ENCODE measurements around the gene CTBP2. TPM values are rescaled to one million over a fixed set of nuclear protein-coding genes. Genes with fewer than 3 reads are reported as not detected.
"Not testable (repeated sequence)": the region's sequence is repeated elsewhere in the genome, so short reads cannot be mapped to it uniquely, and the experiment has no call there.

Gene CTBP2
- total RNA-seq, 1 experiment from 2014 or later: 75.4 TPM

- peaks cover 15% of the 10 kb centered on the region for H3K36me3 ChIP-seq
These were observed 98.0 kb downstream of the CTBP2 start for GRCh38 chr10:125062227-125062913.

GRCh38 chr10:125061557-125062226, 98.7 kb downstream of the CTBP2 start:
- Histone ChIP-seq H3K9me3 (replicated peaks) (no peaks in the 10 kb centered on the region), H3K27me3 (replicated peaks) (no peaks in the 10 kb centered on the region), H3K4me3 (no peak overlapping the region), H3K27ac (peak overlapping the region; percentile 18; the same call in 1 of the 2 replicates), H3K4me1 (replicated peaks) (peaks cover 68% of the 10 kb centered on the region), H3K36me3 (peaks cover 16% of the 10 kb centered on the region)
- DNase-seq (ENCODE audit: low read depth in 1 of 2, low spot score in 2 of 2): no peak

More at GRCh38 chr10:125062227-125062913, 98.0 kb downstream of the CTBP2 start:
- no peaks in the 10 kb centered on the region for H3K9me3 ChIP-seq (replicated peaks)
- DNase-seq (ENCODE audit: low read depth in 1 of 2, low spot score in 2 of 2): no peak
- H3K4me3 ChIP-seq: no peak overlapping the region
- no peaks in the 10 kb centered on the region for H3K27me3 ChIP-seq (replicated peaks)
- H3K27ac ChIP-seq: no peak overlapping the region
- H3K4me1 ChIP-seq (replicated peaks): peaks cover 61% of the 10 kb centered on the region

GRCh38 chr10:125060826-125061556, 99.4 kb downstream of the CTBP2 start:
- H3K27ac ChIP-seq: peak overlapping the region; percentile 18; the same call in 1 of the 2 replicates
- no peak overlapping the region for H3K4me3 ChIP-seq
- H3K36me3 ChIP-seq: peaks cover 14% of the 10 kb centered on the region

GRCh38 chr10:125060482-125060825, 99.9 kb downstream of the CTBP2 start:
- no peak overlapping the region for H3K4me3 ChIP-seq
- peaks cover 71% of the 10 kb centered on the region for H3K4me1 ChIP-seq (replicated peaks)
- H3K9me3 ChIP-seq (replicated peaks): no peaks in the 10 kb centered on the region
- H3K36me3 ChIP-seq: peaks cover 17% of the 10 kb centered on the region
- 0 out of 2 replicates have a peak overlapping the region, but pooled peaks have one; percentile 18 for H3K27ac ChIP-seq
- no peaks in the 10 kb centered on the region for H3K27me3 ChIP-seq (replicated peaks)
- no peak for DNase-seq (ENCODE audit: low read depth in 1 of 2, low spot score in 2 of 2)

More at GRCh38 chr10:125060826-125061556, 99.4 kb downstream of the CTBP2 start:
- Histone ChIP-seq H3K27me3 (replicated peaks) (no peaks in the 10 kb centered on the region), H3K9me3 (replicated peaks) (no peaks in the 10 kb centered on the region), H3K4me1 (replicated peaks) (peaks cover 74% of the 10 kb centered on the region)
- DNase-seq (ENCODE audit: low read depth in 1 of 2, low spot score in 2 of 2): peak; percentile 85 to 88

GRCh38 chr10:125060026-125060425, 100.3 kb downstream of the CTBP2 start:
- Histone ChIP-seq H3K9me3 (replicated peaks) (no peaks in the 10 kb centered on the region), H3K36me3 (peaks cover 21% of the 10 kb centered on the region), H3K27ac (0 out of 2 replicates have a peak overlapping the region, but pooled peaks have one; percentile 18), H3K27me3 (replicated peaks) (no peaks in the 10 kb centered on the region), H3K4me1 (replicated peaks) (peaks cover 67% of the 10 kb centered on the region), H3K4me3 (no peak overlapping the region)
- DNase-seq (ENCODE audit: low read depth in 1 of 2, low spot score in 2 of 2): peak in 1 of 2 experiments; percentile 38

GRCh38 chr10:125059348-125059747, 101.0 kb downstream of the CTBP2 start:
- Histone ChIP-seq H3K4me1 (replicated peaks) (peaks cover 60% of the 10 kb centered on the region), H3K36me3 (peaks cover 25% of the 10 kb centered on the region)
- DNase-seq (ENCODE audit: low read depth in 1 of 2, low spot score in 2 of 2); H3K4me3 ChIP-seq; H3K9me3 ChIP-seq (replicated peaks); H3K27ac ChIP-seq; H3K27me3 ChIP-seq (replicated peaks): not testable (repeated sequence)

GRCh38 chr10:125057158-125058001, 103.0 kb downstream of the CTBP2 start:
- Histone ChIP-seq H3K36me3 (peaks cover 18% of the 10 kb centered on the region), H3K27ac (peak overlapping the region; percentile 75), H3K27me3 (replicated peaks) (no peaks in the 10 kb centered on the region), H3K4me1 (replicated peaks) (peaks cover 49% of the 10 kb centered on the region), H3K9me3 (replicated peaks) (no peaks in the 10 kb centered on the region), H3K4me3 (no peak overlapping the region)
- DNase-seq (ENCODE audit: low read depth in 1 of 2, low spot score in 2 of 2): peak; percentile 80 to 90

GRCh38 chr10:125056161-125057132, 103.9 kb downstream of the CTBP2 start:
- Histone ChIP-seq H3K4me3 (no peak overlapping the region), H3K9me3 (replicated peaks) (no peaks in the 10 kb centered on the region), H3K36me3 (peaks cover 18% of the 10 kb centered on the region), H3K4me1 (replicated peaks) (peaks cover 44% of the 10 kb centered on the region), H3K27ac (peak overlapping the region; percentile 75), H3K27me3 (replicated peaks) (no peaks in the 10 kb centered on the region)
- no peak for DNase-seq (ENCODE audit: low read depth in 1 of 2, low spot score in 2 of 2)

- peaks cover 18% of the 10 kb centered on the region for H3K36me3 ChIP-seq
- H3K4me3 ChIP-seq: no peak overlapping the region
- H3K27ac ChIP-seq: no peak overlapping the region
- H3K4me1 ChIP-seq (replicated peaks): peaks cover 34% of the 10 kb centered on the region
- H3K27me3 ChIP-seq (replicated peaks): no peaks in the 10 kb centered on the region
- no peaks in the 10 kb centered on the region for H3K9me3 ChIP-seq (replicated peaks)
- no peak for DNase-seq (ENCODE audit: low read depth in 1 of 2, low spot score in 2 of 2)
These were observed 104.9 kb downstream of the CTBP2 start for GRCh38 chr10:125055446-125055845.

GRCh38 chr10:125054669-125055268, 105.6 kb downstream of the CTBP2 start:
- no peak overlapping the region for H3K27ac ChIP-seq
- H3K4me1 ChIP-seq (replicated peaks): peaks cover 27% of the 10 kb centered on the region

GRCh38 chr10:125054216-125054615, 106.1 kb downstream of the CTBP2 start:
- DNase-seq (ENCODE audit: low read depth in 1 of 2, low spot score in 2 of 2): no peak
- Histone ChIP-seq H3K9me3 (replicated peaks) (no peaks in the 10 kb centered on the region), H3K4me1 (replicated peaks) (peaks cover 25% of the 10 kb centered on the region), H3K27me3 (replicated peaks) (no peaks in the 10 kb centered on the region), H3K36me3 (peaks cover 26% of the 10 kb centered on the region), H3K4me3 (no peak overlapping the region), H3K27ac (no peak overlapping the region)

More at GRCh38 chr10:125054669-125055268, 105.6 kb downstream of the CTBP2 start:
- DNase-seq (ENCODE audit: low read depth in 1 of 2, low spot score in 2 of 2): no peak
- H3K9me3 ChIP-seq (replicated peaks): no peaks in the 10 kb centered on the region
- H3K36me3 ChIP-seq: peaks cover 24% of the 10 kb centered on the region
- H3K4me3 ChIP-seq: no peak overlapping the region
- no peaks in the 10 kb centered on the region for H3K27me3 ChIP-seq (replicated peaks)

GRCh38 chr10:125052146-125052545, 108.2 kb downstream of the CTBP2 start:
- Histone ChIP-seq H3K27ac (no peak overlapping the region), H3K9me3 (replicated peaks) (no peaks in the 10 kb centered on the region), H3K4me1 (replicated peaks) (peaks cover 21% of the 10 kb centered on the region), H3K36me3 (peaks cover 26% of the 10 kb centered on the region), H3K27me3 (replicated peaks) (no peaks in the 10 kb centered on the region), H3K4me3 (no peak overlapping the region)
- DNase-seq (ENCODE audit: low read depth in 1 of 2, low spot score in 2 of 2): no peak
